K562 (cell line): ENCODE data around the gene CACNA1C. TPM values are rescaled to one million over a fixed set of nuclear protein-coding genes. Genes with fewer than 3 reads are reported as not detected.

ENCODE experiments used
- ATAC-seq: fragments of 200-7000 bp; cut with Tn5 transposase; 3 replicates; pipeline ENCODE4 v1.9.1; 2020; ENCODE audit warnings: moderate library complexity
- BruUV-seq: library from RNA; stranded (reverse); fragments of 400-500 nt; replicated peaks from 2 replicates; lab custom pipeline; 2021; lab: Mats Ljungman, UMichigan
- CTCF ChIA-PET: fragments of 300-600 bp; formaldehyde crosslinking; extraction: SDS; loops from one replicate; lab custom pipeline; 2021; ENCODE audit warnings: low intra/inter-chr PET ratio; lab: Yijun Ruan, JAX
- POLR2A ChIA-PET: fragments of 300-600, 350-650 bp; sonication (Branson Sonifier 250); formaldehyde crosslinking; extraction: SDS; loops from one replicate; lab custom pipeline; 2021; ENCODE audit warnings: antibody characterized with exemption, inconsistent platforms; lab: Yijun Ruan, JAX
- DNase-seq, 4 experiments: peaks; one replicate each; pipeline versions ENCODE4 v3.0.0 to v3.0.0-alpha.2; 2011 to 2018; ENCODE audit warnings: low spot score in 3 of 4, mixed read lengths in 3 of 4; ENCODE audit errors: extremely low read depth in 1 of 4
- FAIRE-seq: peaks from 2 replicates; lab custom pipeline; 2011; peaks lifted over from hg19 to GRCh38; lab: Jason Lieb, UNC
- H2AFZ ChIP-seq: 2 replicates; pipeline ENCODE4 v1.6.0; 2011; ENCODE audit warnings: low read depth, low read length, control low read depth, inconsistent platforms
- H3K27ac ChIP-seq: fragments of 200-600 bp; 3 replicates; pipeline ENCODE4 v1.8.0; 2011; ENCODE audit warnings: low read depth, mild to moderate bottlenecking, control low read depth, inconsistent platforms, low read length, moderate library complexity, mixed read lengths; ENCODE audit errors: extremely low read depth
- H3K27me3 ChIP-seq, 2 experiments: fragments of 300-600 bp in 1 of 2; 2 replicates in 1 of 2; 3 replicates in 1 of 2; pipeline versions ENCODE4 v1.6.0 to v1.8.0; 2011; ENCODE audit warnings: inconsistent platforms in 2 of 2, low read length in 2 of 2, mild to moderate bottlenecking in 1 of 2, mixed read lengths in 1 of 2, moderate library complexity in 1 of 2; ENCODE audit not compliant: control insufficient read depth in 2 of 2, insufficient read depth in 2 of 2
- H3K36me3 ChIP-seq: fragments of 300-600 bp; 3 replicates; pipeline ENCODE4 v1.8.0; 2011; ENCODE audit warnings: mild to moderate bottlenecking, low read length, inconsistent platforms; ENCODE audit not compliant: control insufficient read depth, insufficient read depth
- H3K4me1 ChIP-seq, 2 experiments: fragments of 200-600 bp in 1 of 2; replicated peaks in 1 of 2; 2 replicates in 1 of 2; 3 replicates in 1 of 2; pipeline versions ENCODE4 v1.5.1 to v1.8.0; 2011; ENCODE audit warnings: inconsistent platforms in 2 of 2, low read length in 2 of 2, mild to moderate bottlenecking in 1 of 2, mixed read lengths in 1 of 2, moderate library complexity in 1 of 2; ENCODE audit not compliant: control insufficient read depth in 2 of 2, insufficient read depth in 2 of 2
- H3K4me2 ChIP-seq: 2 replicates; pipeline ENCODE4 v1.6.1; 2011; ENCODE audit warnings: low read length, control low read depth, inconsistent platforms, mixed read lengths; ENCODE audit not compliant: insufficient read depth
- H3K4me3 ChIP-seq: fragments of 200-600 bp; sonication (generic), shearing (Covaris generic); 2 replicates; pipeline ENCODE4 v1.5.1; 2016; ENCODE audit warnings: control low read depth, inconsistent platforms
- H3K79me2 ChIP-seq: fragments of 200-600 bp; 3 replicates; pipeline ENCODE4 v1.8.0; 2011; ENCODE audit warnings: low read length, inconsistent platforms; ENCODE audit not compliant: control insufficient read depth, insufficient read depth
- H3K9ac ChIP-seq, 2 experiments: 2 replicates each; pipeline versions ENCODE4 v1.6.0 to v1.6.1; 2011; ENCODE audit warnings: low read depth in 2 of 2, low read length in 2 of 2, control low read depth in 1 of 2, inconsistent platforms in 1 of 2, mild to moderate bottlenecking in 1 of 2, mixed read lengths in 1 of 2; ENCODE audit not compliant: insufficient read depth in 1 of 2
- H3K9me1 ChIP-seq: one replicate; pipeline ENCODE4 v1.6.0; 2011; ENCODE audit warnings: inconsistent platforms, mild to moderate bottlenecking, low read length, moderate library complexity; ENCODE audit not compliant: control insufficient read depth, insufficient read depth
- H3K9me3 ChIP-seq: replicated peaks from 2 replicates; pipeline ENCODE4 v1.5.1; 2011; ENCODE audit warnings: low read depth, low read length, inconsistent platforms; ENCODE audit not compliant: control insufficient read depth, insufficient read depth
- H4K20me1 ChIP-seq: replicated peaks from 2 replicates; pipeline ENCODE4 v1.6.1; 2011; ENCODE audit warnings: low read length, inconsistent platforms, mixed read lengths; ENCODE audit not compliant: control insufficient read depth, insufficient read depth
- MLLT1 ChIP-seq, 2 experiments: fragments of 450-650 bp; IDR thresholded peaks; 2 replicates each; pipeline ENCODE4 v1.6.1; 2016
- SIN3B ChIP-seq: fragments of 450-650 bp; IDR thresholded peaks from 2 replicates; pipeline ENCODE4 v1.6.1; 2017; ENCODE audit warnings: low read depth, mild to moderate bottlenecking, moderate library complexity
- ZNF668 ChIP-seq: fragments of 250-450 bp; sonication (Bioruptor Pico); IDR thresholded peaks from 2 replicates; pipeline ENCODE4 v1.8.0; 2022; ENCODE audit warnings: mild to moderate bottlenecking, inconsistent platforms
- WGBS: fragments of 100-300 bp; shearing (Covaris generic); methylation state at CpG from one replicate; pipeline ENCODE4 v1.1.6; 2016; ENCODE audit warnings: low coverage, mixed read lengths; ENCODE audit not compliant: insufficient coverage; ENCODE audit errors: missing lambda C conversion rate; 5-methylcytosine and 5-hydroxymethylcytosine counted together
- in situ Hi-C: fragments of 300-500 bp; cut with MboI; formaldehyde crosslinking; loops from 4 replicates; pipeline ENCODE4 v1.15.0; 2018; ENCODE audit warnings: inconsistent platforms, mixed read lengths
- intact Hi-C: fragments of 100-400 bp; cut with micrococcal nuclease; formaldehyde crosslinking; loops from 2 replicates; pipeline ENCODE4 v1.14.2; 2022
- polyA plus RNA-seq, 8 experiments: library from polyadenylated mRNA; depleted of rRNA in 4 of 8; stranded (reverse) in 5 of 8; unstranded in 3 of 8; fragments of >200 nt; fragmentation: Nextera tagmentation in 2 of 8; fragmentation: Illumina TruSeq in 1 of 8; extraction: Ambion mirVana in 2 of 8; extraction: Trizol in 1 of 8; gene quantifications; 2 replicates each; pipeline versions ENCODE4 v1.2.1 to v1.2.3, GENCODE V29; 2011 to 2014; ENCODE audit warnings: inconsistent platforms in 1 of 8, missing spikeins in 1 of 8
- total RNA-seq, 7 experiments: library from RNA; depleted of rRNA in 6 of 7; stranded (reverse); fragments of >200 nt in 6 of 7; fragmentation: Illumina TruSeq in 2 of 7; extraction: Trizol in 2 of 7; gene quantifications; 2 replicates each; pipeline versions ENCODE4 v1.2.1 to v1.2.3, GENCODE V29; 2011 to 2021; ENCODE audit warnings: low replicate concordance in 1 of 7
- TF ChIP-seq, protein P1 (sequence below): fragments of 450-650 bp; IDR thresholded peaks from 2 replicates; pipeline ENCODE4 v1.7.1; 2018; ENCODE audit warnings: mild to moderate bottlenecking, low read depth; ENCODE audit not compliant: partially characterized antibody
- TF ChIP-seq, protein P2 (sequence below): sonication (generic); formaldehyde crosslinking; IDR thresholded peaks from 2 replicates; pipeline ENCODE4 v1.8.0; 2022; ENCODE audit warnings: missing genetic modification reagents, mild to moderate bottlenecking, moderate library complexity, borderline replicate concordance

Gene CACNA1C
- total and polyA plus RNA-seq, 9 of the 15 experiments (the other 6 are each of a cell fraction or from before 2014, with no cell fraction given), result not detected

- TF ChIP-seq, protein P1, sequence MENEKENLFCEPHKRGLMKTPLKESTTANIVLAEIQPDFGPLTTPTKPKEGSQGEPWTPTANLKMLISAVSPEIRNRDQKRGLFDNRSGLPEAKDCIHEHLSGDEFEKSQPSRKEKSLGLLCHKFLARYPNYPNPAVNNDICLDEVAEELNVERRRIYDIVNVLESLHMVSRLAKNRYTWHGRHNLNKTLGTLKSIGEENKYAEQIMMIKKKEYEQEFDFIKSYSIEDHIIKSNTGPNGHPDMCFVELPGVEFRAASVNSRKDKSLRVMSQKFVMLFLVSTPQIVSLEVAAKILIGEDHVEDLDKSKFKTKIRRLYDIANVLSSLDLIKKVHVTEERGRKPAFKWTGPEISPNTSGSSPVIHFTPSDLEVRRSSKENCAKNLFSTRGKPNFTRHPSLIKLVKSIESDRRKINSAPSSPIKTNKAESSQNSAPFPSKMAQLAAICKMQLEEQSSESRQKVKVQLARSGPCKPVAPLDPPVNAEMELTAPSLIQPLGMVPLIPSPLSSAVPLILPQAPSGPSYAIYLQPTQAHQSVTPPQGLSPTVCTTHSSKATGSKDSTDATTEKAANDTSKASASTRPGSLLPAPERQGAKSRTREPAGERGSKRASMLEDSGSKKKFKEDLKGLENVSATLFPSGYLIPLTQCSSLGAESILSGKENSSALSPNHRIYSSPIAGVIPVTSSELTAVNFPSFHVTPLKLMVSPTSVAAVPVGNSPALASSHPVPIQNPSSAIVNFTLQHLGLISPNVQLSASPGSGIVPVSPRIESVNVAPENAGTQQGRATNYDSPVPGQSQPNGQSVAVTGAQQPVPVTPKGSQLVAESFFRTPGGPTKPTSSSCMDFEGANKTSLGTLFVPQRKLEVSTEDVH, result no peak
- TF ChIP-seq MLLT1 (IDR thresholded peaks at IDR 0.05) (no peak), SIN3B (no peak)
Observed at GRCh38 chr12:2120982-2121758, 68.4 kb downstream of the CACNA1C start (continued).

GRCh38 chr12:2124466-2125023 lies 71.8 kb downstream of the CACNA1C start:
- DNase-seq (no peak), ATAC-seq (no peak), FAIRE-seq (no peak)
- in situ Hi-C loops (no loop called here), intact Hi-C loops (no loop called here)
- H3K4me3 ChIP-seq, result no peak overlapping the region
- no peaks in the 10 kb centered on the region for H3K79me2 ChIP-seq
- H3K4me2 ChIP-seq, result no peak overlapping the region
- WGBS, result under 1% methylated on average over 12 of the region's 13 CpGs
- BruUV-seq, result no TSS peak
- no peaks in the 10 kb centered on the region for H3K4me1 ChIP-seq
- H3K9me1 ChIP-seq, result no peaks in the 10 kb centered on the region
- H4K20me1 ChIP-seq, result no peaks in the 10 kb centered on the region
- ChIA-PET CTCF (no interaction called here), POLR2A (no interaction called here)
- H2AFZ ChIP-seq, result no peak overlapping the region
- H3K36me3 ChIP-seq, result no peaks in the 10 kb centered on the region
- H3K27ac ChIP-seq, result no peak overlapping the region
- H3K9ac ChIP-seq, result no peak overlapping the region
- peaks cover 9 to 33% of the 10 kb centered on the region in 2 experiments; a peak in 4 of 5 replicates for H3K27me3 ChIP-seq
- H3K9me3 ChIP-seq, result no peaks in the 10 kb centered on the region
- TF ChIP-seq, protein P2, sequence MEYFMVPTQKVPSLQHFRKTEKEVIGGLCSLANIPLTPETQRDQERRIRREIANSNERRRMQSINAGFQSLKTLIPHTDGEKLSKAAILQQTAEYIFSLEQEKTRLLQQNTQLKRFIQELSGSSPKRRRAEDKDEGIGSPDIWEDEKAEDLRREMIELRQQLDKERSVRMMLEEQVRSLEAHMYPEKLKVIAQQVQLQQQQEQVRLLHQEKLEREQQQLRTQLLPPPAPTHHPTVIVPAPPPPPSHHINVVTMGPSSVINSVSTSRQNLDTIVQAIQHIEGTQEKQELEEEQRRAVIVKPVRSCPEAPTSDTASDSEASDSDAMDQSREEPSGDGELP, result no peak
- no peak for TF ChIP-seq ZNF668
